Esophagus muscularis mucosa (tissue), 4 donors: ENCODE results near the gene IGSF6. TPM values are rescaled to one million over a fixed set of nuclear protein-coding genes. Genes with fewer than 3 reads are reported as not detected.

Source experiments
- DNase-seq: peaks from one replicate; pipeline ENCODE4 v3.0.0-alpha.2; 2017; ENCODE audit errors: extremely low spot score
- H3K27ac ChIP-seq, 4 donors: fragments of 200-600 bp; sonication (generic); replicated peaks in 1 of 4; 1 replicate in 3 of 4; 2 replicates in 1 of 4; pipeline ENCODE4 v1.5.1; 2016 to 2019; ENCODE audit warnings: mild to moderate bottlenecking in 1 of 4
- H3K27me3 ChIP-seq, 4 donors: fragments of 200-600 bp; sonication (generic); one replicate each; pipeline versions ENCODE4 v1.5.1 to v1.6.0; 2016 to 2019
- H3K36me3 ChIP-seq, 4 donors: fragments of 200-600 bp; sonication (generic); one replicate each; pipeline ENCODE4 v1.5.1; 2016 to 2019
- H3K4me1 ChIP-seq, 4 donors: fragments of 200-600 bp; sonication (generic); one replicate each; pipeline ENCODE4 v1.5.1; 2016 to 2019
- H3K4me3 ChIP-seq, 4 donors: fragments of 200-600 bp; sonication (generic); 1 replicate in 2 of 4; 2 replicates in 2 of 4; pipeline ENCODE4 v1.5.1; 2016 to 2019; ENCODE audit warnings: mild to moderate bottlenecking in 4 of 4, moderate library complexity in 1 of 4
- H3K9me3 ChIP-seq, 4 donors: fragments of 200-600 bp; sonication (generic); 1 replicate in 3 of 4; 2 replicates in 1 of 4; pipeline ENCODE4 v1.5.1; 2016 to 2019
- EP300 ChIP-seq: sonication (generic); formaldehyde crosslinking; IDR thresholded peaks from one replicate; pipeline ENCODE4 v1.6.1; 2017; ENCODE audit warnings: antibody characterized with exemption
- POLR2A ChIP-seq: fragments of 450-650 bp; IDR thresholded peaks from one replicate; pipeline ENCODE4 v1.6.1; 2017; ENCODE audit warnings: antibody characterized with exemption, moderate library complexity, mild to moderate bottlenecking, low read depth
- POLR2AphosphoS5 ChIP-seq, 2 donors: sonication (generic); formaldehyde crosslinking; IDR thresholded peaks; one replicate each; pipeline ENCODE4 v1.6.1; 2017; ENCODE audit warnings: antibody characterized with exemption in 2 of 2
- WGBS: methylation state at CpG from one replicate; pipeline ENCODE4 v1.1.5; 2018; 5-methylcytosine and 5-hydroxymethylcytosine counted together
- intact Hi-C: fragments of 100-400 bp; cut with DNase I; formaldehyde crosslinking; loops from one replicate; pipeline ENCODE4 v1.15.1; 2023
- total RNA-seq, 4 donors: library from RNA; depleted of rRNA; stranded (reverse); fragments of >200 nt; gene quantifications; one replicate each; pipeline versions ENCODE4 v1.1.0 to v1.2.1, GENCODE V29; 2016
- TF ChIP-seq, protein P1 (sequence below), 3 experiments: fragments of 200-600 bp in 2 of 3; fragments of 450-650 bp in 1 of 3; sonication (generic) in 2 of 3; IDR thresholded peaks; one replicate each; pipeline ENCODE4 v1.5.1; 2017 to 2019; ENCODE audit warnings: antibody characterized with exemption in 3 of 3, mild to moderate bottlenecking in 2 of 3, moderate library complexity in 1 of 3

The IGSF6 gene
- total RNA-seq, 4 donors from 2014 or later = 0.69 to 4.5 (median 1.3) TPM

DNA sequence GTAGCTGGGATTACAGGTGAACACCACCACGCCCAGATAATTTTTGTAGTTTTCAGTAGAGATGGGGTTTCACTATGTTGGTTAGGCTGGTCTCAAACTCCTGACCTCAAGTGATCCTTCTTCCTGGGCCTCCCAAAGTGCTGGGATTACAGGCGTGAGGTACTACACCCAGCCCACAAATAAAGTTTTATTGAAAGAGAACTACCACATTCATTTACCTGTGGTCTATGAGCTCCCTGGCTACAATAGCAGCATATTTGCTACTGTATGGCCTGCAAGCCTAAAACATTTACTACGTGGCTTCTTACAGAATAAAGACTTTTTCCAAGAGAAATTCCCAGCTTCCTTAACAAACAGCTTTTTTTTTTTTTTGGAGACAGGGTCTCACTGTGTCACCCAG is 49.6 kb downstream of the IGSF6 start:
- no peaks in the 10 kb centered on the region for H3K27me3 ChIP-seq
- WGBS = 88% methylated on average over 3 of the region's 3 CpGs
- H3K36me3 ChIP-seq = no peaks in the 10 kb centered on the region
- peaks cover 16 to 83% (median 69%) of the 10 kb centered on the region in 4 donors for H3K4me1 ChIP-seq
- H3K4me3 ChIP-seq = no peak overlapping the region
- H3K9me3 ChIP-seq = no peaks in the 10 kb centered on the region
- TF ChIP-seq, protein P1, sequence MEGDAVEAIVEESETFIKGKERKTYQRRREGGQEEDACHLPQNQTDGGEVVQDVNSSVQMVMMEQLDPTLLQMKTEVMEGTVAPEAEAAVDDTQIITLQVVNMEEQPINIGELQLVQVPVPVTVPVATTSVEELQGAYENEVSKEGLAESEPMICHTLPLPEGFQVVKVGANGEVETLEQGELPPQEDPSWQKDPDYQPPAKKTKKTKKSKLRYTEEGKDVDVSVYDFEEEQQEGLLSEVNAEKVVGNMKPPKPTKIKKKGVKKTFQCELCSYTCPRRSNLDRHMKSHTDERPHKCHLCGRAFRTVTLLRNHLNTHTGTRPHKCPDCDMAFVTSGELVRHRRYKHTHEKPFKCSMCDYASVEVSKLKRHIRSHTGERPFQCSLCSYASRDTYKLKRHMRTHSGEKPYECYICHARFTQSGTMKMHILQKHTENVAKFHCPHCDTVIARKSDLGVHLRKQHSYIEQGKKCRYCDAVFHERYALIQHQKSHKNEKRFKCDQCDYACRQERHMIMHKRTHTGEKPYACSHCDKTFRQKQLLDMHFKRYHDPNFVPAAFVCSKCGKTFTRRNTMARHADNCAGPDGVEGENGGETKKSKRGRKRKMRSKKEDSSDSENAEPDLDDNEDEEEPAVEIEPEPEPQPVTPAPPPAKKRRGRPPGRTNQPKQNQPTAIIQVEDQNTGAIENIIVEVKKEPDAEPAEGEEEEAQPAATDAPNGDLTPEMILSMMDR (IDR thresholded peaks at IDR 0.05) = no peak
- no peak for TF ChIP-seq POLR2AphosphoS5 (IDR thresholded peaks at IDR 0.05)
- TF ChIP-seq POLR2A = no peak
- TF ChIP-seq EP300 = no peak
- no peak for DNase-seq
- no peak overlapping the region for H3K27ac ChIP-seq
- intact Hi-C loops = loop anchor here (5.0 kb wide), 1 partner anchor 40 kb away; no protein-coding TSS in a partner anchor

GRCh38 chr16:21600031-21600773 is 52.2 kb downstream of the IGSF6 start:
- no peaks in the 10 kb centered on the region for H3K27me3 ChIP-seq
- under 1% methylated on average over 19 of the region's 52 CpGs for WGBS
- peak overlapping the region; percentile 86 to 100 (median 92) for H3K4me3 ChIP-seq
- intact Hi-C loops = loop anchor here (5.0 kb wide), 1 partner anchor 42 kb away; no protein-coding TSS in a partner anchor
- no peak for DNase-seq
- H3K36me3 ChIP-seq = no peaks in the 10 kb centered on the region
- no peaks in the 10 kb centered on the region for H3K9me3 ChIP-seq
- peaks cover 16 to 60% (median 53%) of the 10 kb centered on the region in 4 donors for H3K4me1 ChIP-seq
- TF ChIP-seq EP300 (no peak), POLR2AphosphoS5 (IDR thresholded peaks at IDR 0.05) (peak in 1 of 2 donors; percentile 46)
- peak overlapping the region; percentile 93 to 99 (median 96) for H3K27ac ChIP-seq

DNA sequence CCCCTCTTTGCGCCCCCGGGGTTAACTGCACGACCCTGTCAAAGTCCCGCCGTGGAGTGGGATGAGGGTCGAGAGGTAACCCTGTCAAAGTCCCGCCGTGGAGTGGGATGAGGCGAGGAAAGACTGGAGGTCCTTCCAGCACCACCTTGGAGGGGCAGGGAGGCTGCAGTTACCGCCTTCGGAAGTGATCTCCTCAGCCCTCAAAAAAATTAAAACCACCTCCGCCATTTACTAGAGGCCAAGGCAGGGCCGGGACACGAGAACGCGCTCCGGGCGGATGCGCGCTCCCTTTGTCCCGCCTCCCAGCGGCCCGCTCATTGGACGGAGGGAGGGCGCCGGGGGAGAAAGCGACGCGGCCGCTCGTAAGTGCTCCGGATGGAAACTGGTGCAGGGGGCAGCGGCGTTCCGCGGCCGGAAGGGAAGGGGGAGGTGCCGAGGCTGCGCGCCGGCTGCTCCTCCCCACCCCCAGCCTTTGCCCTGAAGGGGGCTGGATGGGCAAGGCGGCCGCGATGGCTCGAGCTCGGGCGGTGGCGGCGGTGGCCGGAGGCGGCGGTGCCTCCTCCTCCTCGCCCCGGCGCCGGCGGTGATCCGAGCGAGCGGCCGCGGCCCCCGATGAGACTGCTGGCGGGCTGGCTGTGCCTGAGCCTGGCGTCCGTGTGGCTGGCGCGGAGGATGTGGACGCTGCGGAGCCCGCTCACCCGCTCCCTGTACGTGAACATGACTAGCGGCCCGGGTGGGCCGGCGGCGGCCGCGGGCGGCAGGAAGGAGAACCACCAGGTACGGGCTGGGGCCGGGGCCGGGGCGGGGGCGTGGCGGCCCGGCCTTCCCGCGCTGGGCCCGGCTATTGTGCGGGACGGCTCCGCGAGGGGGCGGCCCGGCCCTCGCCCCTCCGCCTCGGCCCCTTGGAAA is 53.0 kb downstream of the IGSF6 start, which contains the start of gene METTL9:
Gene METTL9, plus strand, starts transcription at position 456 of the 909 bp plus-strand sequence. Its CDS starts 157 bp downstream, at position 613.
- Histone ChIP-seq H3K36me3 (no peaks in the 10 kb centered on the region), H3K4me3 (peak within 1 kb of the TSS; percentile 86 to 100 (median 92)), H3K4me1 (peaks cover 16 to 52% (median 47%) of the 10 kb centered on the region in 4 donors), H3K9me3 (no peaks in the 10 kb centered on the region), H3K27ac (peak within 1 kb of the TSS; percentile 93 to 99 (median 96)), H3K27me3 (no peaks in the 10 kb centered on the region)
- WGBS = 1% methylated on average over 22 of the region's 100 CpGs
- peak; percentile 35 for TF ChIP-seq POLR2A
- peak; percentile 93 to 94 for TF ChIP-seq POLR2AphosphoS5 (IDR thresholded peaks at IDR 0.05)
- TF ChIP-seq, protein P1 (IDR thresholded peaks at IDR 0.05) = peak in 1 of 3 experiments; percentile 14
- no peak for TF ChIP-seq EP300
- DNase-seq = peak; percentile 97
- intact Hi-C loops = loop anchor here (5.0 kb wide), 1 partner anchor 43 kb away; no protein-coding TSS in a partner anchor

DNA sequence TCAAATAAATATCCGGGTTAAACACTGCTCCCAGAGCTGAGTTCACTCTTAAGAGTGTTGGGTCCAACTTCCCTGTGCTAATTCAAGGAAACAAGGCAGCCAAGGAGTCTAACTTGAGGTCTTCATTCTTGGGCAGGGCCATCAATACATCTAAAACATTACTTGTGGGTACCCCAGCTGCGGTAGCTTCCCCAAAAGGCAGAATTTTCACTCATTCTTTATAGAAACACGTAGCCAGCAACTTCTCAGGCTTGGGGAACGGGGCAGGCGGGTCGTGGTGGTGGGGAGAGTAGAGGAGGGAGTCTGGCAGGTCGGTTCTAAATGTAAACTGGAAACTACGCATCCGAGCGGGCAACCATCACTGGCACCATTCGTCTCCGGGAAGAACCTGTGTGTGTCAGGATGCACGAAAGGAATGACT is 53.7 kb downstream of the IGSF6 start:
- 4% methylated on average over 13 of the region's 13 CpGs for WGBS
- TF ChIP-seq, protein P1 (IDR thresholded peaks at IDR 0.05) = no peak
- TF ChIP-seq POLR2AphosphoS5 (IDR thresholded peaks at IDR 0.05) = no peak
- TF ChIP-seq POLR2A = no peak
- TF ChIP-seq EP300 = no peak

More for the DNA sequence above, 53.7 kb downstream of the IGSF6 start:
- Histone ChIP-seq H3K36me3 (no peaks in the 10 kb centered on the region), H3K4me1 (peaks cover 16 to 45% (median 40%) of the 10 kb centered on the region in 4 donors), H3K27me3 (no peaks in the 10 kb centered on the region), H3K9me3 (no peaks in the 10 kb centered on the region), H3K27ac (peak overlapping the region; percentile 93 to 99 (median 96)), H3K4me3 (peak overlapping the region; percentile 86 to 100 (median 92))
- no peak for DNase-seq
- intact Hi-C loops = no loop called here
